ENCODE results near the gene PATE4.

DNA sequence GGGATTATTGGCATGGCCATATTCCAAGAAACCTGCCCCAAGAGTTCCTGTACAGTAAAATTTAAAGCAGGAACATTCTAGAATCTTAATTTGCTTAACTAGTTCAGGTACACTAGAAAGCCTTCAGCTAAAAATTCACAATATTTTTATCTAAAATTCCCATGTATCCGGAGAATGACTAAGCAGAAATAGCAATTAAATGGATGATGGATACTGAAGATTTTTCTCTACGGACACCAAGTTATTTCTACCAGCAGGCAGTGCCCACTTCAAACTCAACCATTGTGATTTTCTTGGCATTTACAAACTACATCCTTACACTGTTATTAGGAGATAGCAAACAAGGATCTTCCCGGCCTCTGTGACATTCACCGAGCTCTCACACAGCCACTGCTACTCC, 42.3 kb upstream of the PATE4 start:
- TF ChIP-seq CTCF (IDR thresholded peaks at IDR 0.05; ENCODE audit: low read length) (no peak), EZH2phosphoT487 (IDR thresholded peaks at IDR 0.05; ENCODE audit: low read length) (no peak)

Measured in MM.1S (cell line).